ENCODE measurements around the gene THSD8.

- no peak for TF ChIP-seq CTCF (IDR thresholded peaks at IDR 0.05 in 8 of 11, conservative IDR thresholded peaks at IDR 0.05 in 3 of 11)
- TF ChIP-seq POLR2A (IDR thresholded peaks at IDR 0.05): no peak
- no peak for TF ChIP-seq POLR2AphosphoS5 (IDR thresholded peaks at IDR 0.05)
Measured at GRCh38 chr19:12754465-12755196, 47.2 kb upstream of the THSD8 start.
